Brain microvascular endothelial cell (primary cell): Measurements from ENCODE around the gene HOOK2.
A peak's percentile ranks its signal among the peaks of the same experiment; 100 is the strongest.

Experiments
- DNase-seq: peaks from one replicate; pipeline ENCODE4 v3.0.0-alpha.2; 2020
- H3K27ac ChIP-seq: fragments of 250-450 bp; sonication (Bioruptor Pico); 2 replicates; pipeline ENCODE4 v1.5.1; 2020; ENCODE audit warnings: mild to moderate bottlenecking, moderate library complexity
- H3K27me3 ChIP-seq: fragments of 250-450 bp; sonication (Bioruptor Pico); replicated peaks from 2 replicates; pipeline ENCODE4 v1.5.1; 2020; ENCODE audit warnings: mild to moderate bottlenecking
- H3K36me3 ChIP-seq: fragments of 250-450 bp; sonication (Bioruptor Pico); replicated peaks from 2 replicates; pipeline ENCODE4 v1.5.1; 2020; ENCODE audit warnings: mild to moderate bottlenecking
- H3K4me3 ChIP-seq: 2 replicates; pipeline ENCODE4 v1.5.1; 2011; ENCODE audit warnings: low read depth, mild to moderate bottlenecking, control low read depth, low read length, moderate library complexity
- in situ Hi-C: cut with HindIII; loops from 2 replicates; pipeline ENCODE4 v1.10.0; 2017; ENCODE audit warnings: low sequenced_read_pairs, low pct_ligation_motif_present
- TF ChIP-seq, protein P1 (sequence below): IDR thresholded peaks from 2 replicates; pipeline ENCODE4 v1.5.1; 2011; ENCODE audit warnings: low read depth, mild to moderate bottlenecking, moderate library complexity, low read length, control low read depth, inconsistent platforms; ENCODE audit errors: missing control alignments

The HOOK2 gene

DNA sequence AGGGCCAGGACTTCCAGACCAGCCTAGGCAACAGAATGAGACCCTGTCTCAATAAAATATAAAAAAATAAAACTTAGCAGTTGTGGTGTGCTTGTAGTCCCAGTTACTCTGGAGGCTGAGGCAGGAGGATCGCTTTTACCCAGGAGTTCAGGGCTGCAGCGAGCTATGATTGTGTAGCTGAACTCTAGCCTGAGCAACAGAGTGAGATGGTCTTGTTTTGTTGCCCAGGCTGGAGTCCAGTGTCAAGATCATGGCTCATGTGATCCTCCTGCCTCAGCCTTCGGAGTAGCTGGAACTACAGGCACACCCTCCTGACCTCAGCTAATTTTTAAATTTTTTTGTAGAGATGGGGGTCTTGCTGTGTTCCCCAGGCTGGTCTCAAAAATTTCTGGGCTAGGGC is 11.6 kb upstream of the HOOK2 start:
- H3K27me3 ChIP-seq, result no peaks in the 10 kb centered on the region
- in situ Hi-C loops, result no loop called here
- DNase-seq, result no peak
- TF ChIP-seq, protein P1, sequence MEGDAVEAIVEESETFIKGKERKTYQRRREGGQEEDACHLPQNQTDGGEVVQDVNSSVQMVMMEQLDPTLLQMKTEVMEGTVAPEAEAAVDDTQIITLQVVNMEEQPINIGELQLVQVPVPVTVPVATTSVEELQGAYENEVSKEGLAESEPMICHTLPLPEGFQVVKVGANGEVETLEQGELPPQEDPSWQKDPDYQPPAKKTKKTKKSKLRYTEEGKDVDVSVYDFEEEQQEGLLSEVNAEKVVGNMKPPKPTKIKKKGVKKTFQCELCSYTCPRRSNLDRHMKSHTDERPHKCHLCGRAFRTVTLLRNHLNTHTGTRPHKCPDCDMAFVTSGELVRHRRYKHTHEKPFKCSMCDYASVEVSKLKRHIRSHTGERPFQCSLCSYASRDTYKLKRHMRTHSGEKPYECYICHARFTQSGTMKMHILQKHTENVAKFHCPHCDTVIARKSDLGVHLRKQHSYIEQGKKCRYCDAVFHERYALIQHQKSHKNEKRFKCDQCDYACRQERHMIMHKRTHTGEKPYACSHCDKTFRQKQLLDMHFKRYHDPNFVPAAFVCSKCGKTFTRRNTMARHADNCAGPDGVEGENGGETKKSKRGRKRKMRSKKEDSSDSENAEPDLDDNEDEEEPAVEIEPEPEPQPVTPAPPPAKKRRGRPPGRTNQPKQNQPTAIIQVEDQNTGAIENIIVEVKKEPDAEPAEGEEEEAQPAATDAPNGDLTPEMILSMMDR, result no peak
- no peak overlapping the region for H3K4me3 ChIP-seq
- no peak overlapping the region for H3K27ac ChIP-seq
- H3K36me3 ChIP-seq, result no peaks in the 10 kb centered on the region

DNA sequence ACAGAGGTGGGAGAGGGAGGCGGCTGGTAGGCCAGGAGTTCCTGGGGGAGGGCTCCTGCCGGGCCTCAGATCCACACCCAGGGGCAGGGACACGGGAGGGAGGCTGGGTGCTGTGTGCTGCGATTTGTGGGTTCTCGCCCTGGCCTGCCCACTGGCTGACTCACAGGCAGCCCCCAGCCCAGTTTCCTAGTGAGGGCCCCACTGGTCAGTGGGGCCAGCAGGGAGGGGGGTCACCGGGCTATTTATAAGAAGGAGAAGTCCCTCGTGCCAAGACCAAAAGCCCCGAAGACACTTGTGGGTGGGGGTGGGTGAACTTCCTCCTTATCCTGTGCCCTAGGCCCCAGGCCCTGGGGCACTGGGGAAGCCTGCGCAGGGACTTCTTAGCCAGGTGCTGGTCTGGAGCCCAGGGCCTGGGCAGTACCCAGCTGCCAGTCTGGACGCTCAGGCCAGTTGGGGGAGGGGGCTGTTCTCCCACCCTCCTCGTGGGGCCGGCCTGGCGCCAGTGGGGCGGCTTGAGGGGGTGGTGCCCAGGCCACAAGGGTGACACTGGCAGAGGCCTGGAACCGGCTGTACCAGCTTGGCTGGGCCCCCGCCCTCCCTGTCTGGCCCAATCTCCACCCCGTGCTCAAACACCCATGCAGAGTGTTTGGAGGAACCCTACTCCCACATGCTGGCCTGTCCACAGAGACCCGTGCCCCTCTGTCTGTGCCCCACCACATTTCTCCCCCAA is 11.0 kb upstream of the HOOK2 start:
- no peaks in the 10 kb centered on the region for H3K36me3 ChIP-seq
- H3K27me3 ChIP-seq, result no peaks in the 10 kb centered on the region
- no peak for DNase-seq
- TF ChIP-seq, protein P1, result no peak
- H3K4me3 ChIP-seq, result no peak overlapping the region
- in situ Hi-C loops, result no loop called here
- H3K27ac ChIP-seq, result no peak overlapping the region

DNA sequence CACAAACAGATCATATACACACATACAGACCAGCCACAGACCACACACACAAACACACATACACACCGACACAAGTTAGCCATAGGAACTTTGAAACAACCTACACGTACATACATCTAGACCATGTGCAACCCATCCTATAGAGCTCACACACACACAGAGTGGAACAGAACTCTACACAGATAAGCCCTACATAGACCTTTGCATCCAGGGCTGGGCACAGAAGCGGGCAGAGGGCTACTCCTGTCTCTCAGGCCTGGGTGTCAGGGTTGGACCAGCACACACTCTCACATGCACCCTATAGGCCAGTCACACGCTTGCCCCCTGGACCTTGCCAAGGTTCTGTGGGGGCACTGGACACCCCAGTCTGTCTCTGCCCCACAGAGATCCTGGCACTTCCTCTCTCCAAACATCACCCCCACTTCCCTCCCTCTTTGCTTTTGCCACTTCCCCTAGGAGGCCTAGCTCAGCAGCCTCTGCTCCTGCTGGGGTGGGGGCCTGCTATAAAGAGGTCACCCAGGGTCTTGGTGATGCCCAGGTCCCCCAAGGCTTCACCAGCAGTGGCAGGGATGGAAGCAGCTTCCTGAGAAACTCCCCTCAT is 10.2 kb upstream of the HOOK2 start:
- Histone ChIP-seq H3K27ac (no peak overlapping the region), H3K4me3 (no peak overlapping the region), H3K36me3 (no peaks in the 10 kb centered on the region), H3K27me3 (no peaks in the 10 kb centered on the region)
- in situ Hi-C loops, result no loop called here
- no peak for DNase-seq
- TF ChIP-seq, protein P1, result no peak

DNA sequence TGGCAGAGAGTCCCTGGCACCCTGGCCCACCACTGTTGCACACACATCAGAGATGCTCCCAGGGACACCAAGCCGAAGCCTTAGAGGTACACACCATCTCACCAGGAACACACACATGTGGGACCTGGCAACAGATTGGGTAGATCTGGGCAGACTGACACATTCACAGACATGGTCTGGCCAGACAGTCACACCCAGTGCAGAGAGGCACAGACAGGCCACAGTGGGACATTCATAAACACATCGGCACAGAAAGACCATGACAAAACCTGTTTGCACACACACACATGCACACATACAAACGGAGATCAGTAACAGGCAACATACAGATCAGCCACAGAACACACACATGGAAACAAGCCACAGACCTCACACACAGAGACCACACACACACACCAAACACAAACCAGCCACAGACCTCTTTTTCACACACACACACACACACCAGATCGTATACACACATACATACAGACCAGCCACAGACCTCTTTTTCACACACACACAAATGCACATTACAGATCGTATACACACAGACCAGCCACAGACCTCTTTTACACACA is 9.6 kb upstream of the HOOK2 start:
- in situ Hi-C loops, result no loop called here
- H3K27ac ChIP-seq, result peak overlapping the region; percentile 34

DNA sequence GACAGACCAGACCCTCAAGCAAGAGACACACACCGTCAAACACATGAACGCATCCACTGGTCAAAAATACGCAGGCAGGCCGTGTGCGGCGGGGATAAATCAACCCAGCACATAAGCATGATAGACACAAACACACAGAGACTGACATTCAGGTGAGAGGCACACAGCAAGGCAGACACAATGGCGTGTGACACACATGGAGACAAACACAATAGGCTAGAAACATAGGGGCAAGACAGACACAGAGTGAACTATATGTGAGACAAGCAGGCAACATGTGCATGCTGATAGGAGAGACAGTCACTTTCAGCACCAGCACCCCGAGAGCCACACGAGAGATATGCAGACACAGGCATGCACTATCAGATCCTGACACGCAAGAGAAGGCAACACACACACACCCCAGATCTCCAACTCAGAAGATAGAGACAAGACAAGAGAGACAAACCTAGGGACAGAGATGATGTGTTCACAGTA is 9.1 kb upstream of the HOOK2 start:
- Histone ChIP-seq H3K4me3 (no peak overlapping the region), H3K27ac (peak overlapping the region; percentile 34), H3K27me3 (no peaks in the 10 kb centered on the region), H3K36me3 (no peaks in the 10 kb centered on the region)
- DNase-seq, result no peak
- TF ChIP-seq, protein P1, result no peak
- in situ Hi-C loops, result no loop called here

More for the DNA sequence above, 9.6 kb upstream of the HOOK2 start:
- no peak for DNase-seq
- H3K4me3 ChIP-seq, result no peak overlapping the region
- no peaks in the 10 kb centered on the region for H3K27me3 ChIP-seq
- no peaks in the 10 kb centered on the region for H3K36me3 ChIP-seq
- TF ChIP-seq, protein P1, result no peak
